ENCODE data around the gene ZRSR2. TPM values are rescaled to one million over a fixed set of nuclear protein-coding genes. Genes with fewer than 3 reads are reported as not detected.

Gene ZRSR2
- total and polyA plus RNA-seq, 10 of the 15 experiments (the other 5 are each of a cell fraction or from before 2014, with no cell fraction given): 8.8 to 34.1 (median 15.6) TPM

GRCh38 chrX:15854712-15855567 lies 64.7 kb downstream of the ZRSR2 start, which contains the start of gene AP1S2 (continued):
- TF ChIP-seq, protein P1, sequence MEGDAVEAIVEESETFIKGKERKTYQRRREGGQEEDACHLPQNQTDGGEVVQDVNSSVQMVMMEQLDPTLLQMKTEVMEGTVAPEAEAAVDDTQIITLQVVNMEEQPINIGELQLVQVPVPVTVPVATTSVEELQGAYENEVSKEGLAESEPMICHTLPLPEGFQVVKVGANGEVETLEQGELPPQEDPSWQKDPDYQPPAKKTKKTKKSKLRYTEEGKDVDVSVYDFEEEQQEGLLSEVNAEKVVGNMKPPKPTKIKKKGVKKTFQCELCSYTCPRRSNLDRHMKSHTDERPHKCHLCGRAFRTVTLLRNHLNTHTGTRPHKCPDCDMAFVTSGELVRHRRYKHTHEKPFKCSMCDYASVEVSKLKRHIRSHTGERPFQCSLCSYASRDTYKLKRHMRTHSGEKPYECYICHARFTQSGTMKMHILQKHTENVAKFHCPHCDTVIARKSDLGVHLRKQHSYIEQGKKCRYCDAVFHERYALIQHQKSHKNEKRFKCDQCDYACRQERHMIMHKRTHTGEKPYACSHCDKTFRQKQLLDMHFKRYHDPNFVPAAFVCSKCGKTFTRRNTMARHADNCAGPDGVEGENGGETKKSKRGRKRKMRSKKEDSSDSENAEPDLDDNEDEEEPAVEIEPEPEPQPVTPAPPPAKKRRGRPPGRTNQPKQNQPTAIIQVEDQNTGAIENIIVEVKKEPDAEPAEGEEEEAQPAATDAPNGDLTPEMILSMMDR (IDR thresholded peaks at IDR 0.05 in 2 of 3, conservative IDR thresholded peaks at IDR 0.05 in 1 of 3; ENCODE audit: control insufficient read depth in 2 of 3, extremely low read depth in 1 of 3, insufficient read depth in 1 of 3, low read depth in 3 of 3, low read length in 3 of 3): no peak
- TF ChIP-seq RELA (IDR thresholded peaks at IDR 0.05; ENCODE audit: borderline replicate concordance, partially characterized antibody) (peak; percentile 46), RFX5 (IDR thresholded peaks at IDR 0.05; ENCODE audit: low read depth, low read length) (peak; percentile 94), TCF3 (IDR thresholded peaks at IDR 0.05; ENCODE audit: borderline replicate concordance, insufficient read depth, low read depth, low read length) (0 out of 2 replicates have a peak, but pooled peaks have one; percentile 38), MEF2A (IDR thresholded peaks at IDR 0.05; ENCODE audit: insufficient read depth, low read depth, low read length) (no peak), ZNF274 (IDR thresholded peaks at IDR 0.05; ENCODE audit: insufficient read depth, insufficient read length) (no peak), FOXK2 (IDR thresholded peaks at IDR 0.05) (no peak), ZBTB40 (IDR thresholded peaks at IDR 0.05; ENCODE audit: borderline replicate concordance) (no peak), RAD51 (IDR thresholded peaks at IDR 0.05) (peak; percentile 83)
- TF ChIP-seq, protein P2, sequence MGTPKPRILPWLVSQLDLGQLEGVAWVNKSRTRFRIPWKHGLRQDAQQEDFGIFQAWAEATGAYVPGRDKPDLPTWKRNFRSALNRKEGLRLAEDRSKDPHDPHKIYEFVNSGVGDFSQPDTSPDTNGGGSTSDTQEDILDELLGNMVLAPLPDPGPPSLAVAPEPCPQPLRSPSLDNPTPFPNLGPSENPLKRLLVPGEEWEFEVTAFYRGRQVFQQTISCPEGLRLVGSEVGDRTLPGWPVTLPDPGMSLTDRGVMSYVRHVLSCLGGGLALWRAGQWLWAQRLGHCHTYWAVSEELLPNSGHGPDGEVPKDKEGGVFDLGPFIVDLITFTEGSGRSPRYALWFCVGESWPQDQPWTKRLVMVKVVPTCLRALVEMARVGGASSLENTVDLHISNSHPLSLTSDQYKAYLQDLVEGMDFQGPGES (IDR thresholded peaks at IDR 0.05): no peak
